ENCODE results near the gene GPAM.

The GPAM gene

GRCh38 chr10:112141292-112141691 lies 42.3 kb downstream of the GPAM start:
- Mint-ChIP-seq H3K27me3 (ENCODE audit: low read depth) (peaks cover 9% of the 10 kb centered on the region), H3K27ac (no peak overlapping the region), H3K9me3 (no peaks in the 10 kb centered on the region), H3K36me3 (ENCODE audit: low read depth) (no peaks in the 10 kb centered on the region), H3K4me1 (ENCODE audit: low read depth) (peaks cover 6% of the 10 kb centered on the region), H3K4me3 (no peak overlapping the region)

GRCh38 chr10:112140110-112140970 lies 43.2 kb downstream of the GPAM start:
- no peaks in the 10 kb centered on the region for H3K9me3 Mint-ChIP-seq
- peaks cover 6% of the 10 kb centered on the region for H3K4me1 Mint-ChIP-seq (ENCODE audit: low read depth)
- peaks cover 9% of the 10 kb centered on the region for H3K27me3 Mint-ChIP-seq (ENCODE audit: low read depth)
- H3K27ac Mint-ChIP-seq, result no peak overlapping the region
- no peak overlapping the region for H3K4me3 Mint-ChIP-seq
- no peaks in the 10 kb centered on the region for H3K36me3 Mint-ChIP-seq (ENCODE audit: low read depth)

- Mint-ChIP-seq H3K4me3 (no peak overlapping the region), H3K27ac (no peak overlapping the region), H3K27me3 (ENCODE audit: low read depth) (peaks cover 9% of the 10 kb centered on the region), H3K4me1 (ENCODE audit: low read depth) (peaks cover 6% of the 10 kb centered on the region), H3K36me3 (ENCODE audit: low read depth) (no peaks in the 10 kb centered on the region), H3K9me3 (no peaks in the 10 kb centered on the region)
Measured at GRCh38 chr10:112139176-112139575, 44.4 kb downstream of the GPAM start.

GRCh38 chr10:112137154-112137987 lies 46.2 kb downstream of the GPAM start:
- Mint-ChIP-seq H3K4me1 (ENCODE audit: low read depth) (peaks cover 6% of the 10 kb centered on the region), H3K27ac (no peak overlapping the region), H3K4me3 (no peak overlapping the region), H3K36me3 (ENCODE audit: low read depth) (no peaks in the 10 kb centered on the region), H3K27me3 (ENCODE audit: low read depth) (peaks cover 9% of the 10 kb centered on the region), H3K9me3 (no peaks in the 10 kb centered on the region)

- Mint-ChIP-seq H3K27me3 (ENCODE audit: low read depth) (peaks cover 9% of the 10 kb centered on the region), H3K4me1 (ENCODE audit: low read depth) (peaks cover 6% of the 10 kb centered on the region), H3K4me3 (no peak overlapping the region), H3K9me3 (no peaks in the 10 kb centered on the region), H3K36me3 (ENCODE audit: low read depth) (no peaks in the 10 kb centered on the region), H3K27ac (no peak overlapping the region)
Measured at GRCh38 chr10:112136486-112137153, 46.9 kb downstream of the GPAM start.

GRCh38 chr10:112135604-112136003 lies 48.0 kb downstream of the GPAM start:
- Mint-ChIP-seq H3K27me3 (ENCODE audit: low read depth) (peaks cover 9% of the 10 kb centered on the region), H3K9me3 (no peaks in the 10 kb centered on the region), H3K4me1 (ENCODE audit: low read depth) (peaks cover 6% of the 10 kb centered on the region), H3K4me3 (no peak overlapping the region), H3K27ac (no peak overlapping the region), H3K36me3 (ENCODE audit: low read depth) (no peaks in the 10 kb centered on the region)

GRCh38 chr10:112132435-112132834 lies 51.1 kb downstream of the GPAM start:
- H3K27me3 Mint-ChIP-seq (ENCODE audit: low read depth), result peaks cover 4% of the 10 kb centered on the region

GRCh38 chr10:112131996-112132395 lies 51.6 kb downstream of the GPAM start:
- Mint-ChIP-seq H3K27ac (no peak overlapping the region), H3K36me3 (ENCODE audit: low read depth) (no peaks in the 10 kb centered on the region), H3K4me3 (no peak overlapping the region), H3K27me3 (ENCODE audit: low read depth) (peaks cover 4% of the 10 kb centered on the region), H3K9me3 (no peaks in the 10 kb centered on the region), H3K4me1 (ENCODE audit: low read depth) (no peaks in the 10 kb centered on the region)

More at GRCh38 chr10:112132435-112132834, 51.1 kb downstream of the GPAM start:
- Mint-ChIP-seq H3K27ac (no peak overlapping the region), H3K36me3 (ENCODE audit: low read depth) (no peaks in the 10 kb centered on the region), H3K4me3 (no peak overlapping the region), H3K9me3 (no peaks in the 10 kb centered on the region), H3K4me1 (ENCODE audit: low read depth) (no peaks in the 10 kb centered on the region)

GRCh38 chr10:112131346-112131745 lies 52.2 kb downstream of the GPAM start:
- no peak overlapping the region for H3K27ac Mint-ChIP-seq
- H3K4me1 Mint-ChIP-seq (ENCODE audit: low read depth), result no peaks in the 10 kb centered on the region
- H3K36me3 Mint-ChIP-seq (ENCODE audit: low read depth), result no peaks in the 10 kb centered on the region
- peaks cover 4% of the 10 kb centered on the region for H3K27me3 Mint-ChIP-seq (ENCODE audit: low read depth)
- H3K9me3 Mint-ChIP-seq, result no peaks in the 10 kb centered on the region
- H3K4me3 Mint-ChIP-seq, result no peak overlapping the region

- H3K4me1 Mint-ChIP-seq (ENCODE audit: low read depth), result no peaks in the 10 kb centered on the region
- no peaks in the 10 kb centered on the region for H3K36me3 Mint-ChIP-seq (ENCODE audit: low read depth)
Measured at GRCh38 chr10:112126901-112127300, 56.7 kb downstream of the GPAM start.

GRCh38 chr10:112126172-112126571 lies 57.4 kb downstream of the GPAM start:
- no peaks in the 10 kb centered on the region for H3K36me3 Mint-ChIP-seq (ENCODE audit: low read depth)
- no peaks in the 10 kb centered on the region for H3K9me3 Mint-ChIP-seq
- H3K27me3 Mint-ChIP-seq (ENCODE audit: low read depth), result peaks cover 12% of the 10 kb centered on the region
- H3K4me1 Mint-ChIP-seq (ENCODE audit: low read depth), result no peaks in the 10 kb centered on the region
- H3K4me3 Mint-ChIP-seq, result no peak overlapping the region
- H3K27ac Mint-ChIP-seq, result no peak overlapping the region

More at GRCh38 chr10:112126901-112127300, 56.7 kb downstream of the GPAM start:
- H3K27me3 Mint-ChIP-seq (ENCODE audit: low read depth), result peaks cover 12% of the 10 kb centered on the region
- H3K27ac Mint-ChIP-seq, result no peak overlapping the region
- no peaks in the 10 kb centered on the region for H3K9me3 Mint-ChIP-seq
- no peak overlapping the region for H3K4me3 Mint-ChIP-seq

GRCh38 chr10:112124866-112125265 lies 58.7 kb downstream of the GPAM start:
- H3K27ac Mint-ChIP-seq, result no peak overlapping the region
- H3K4me3 Mint-ChIP-seq, result no peak overlapping the region
- H3K36me3 Mint-ChIP-seq (ENCODE audit: low read depth), result no peaks in the 10 kb centered on the region
- H3K9me3 Mint-ChIP-seq, result no peaks in the 10 kb centered on the region
- H3K4me1 Mint-ChIP-seq (ENCODE audit: low read depth), result no peaks in the 10 kb centered on the region
- H3K27me3 Mint-ChIP-seq (ENCODE audit: low read depth), result peaks cover 12% of the 10 kb centered on the region

GRCh38 chr10:112122827-112123226 lies 60.7 kb downstream of the GPAM start:
- Mint-ChIP-seq H3K4me3 (no peak overlapping the region), H3K4me1 (ENCODE audit: low read depth) (no peaks in the 10 kb centered on the region), H3K9me3 (no peaks in the 10 kb centered on the region), H3K36me3 (ENCODE audit: low read depth) (no peaks in the 10 kb centered on the region), H3K27me3 (ENCODE audit: low read depth) (peaks cover 8% of the 10 kb centered on the region), H3K27ac (no peak overlapping the region)

- H3K4me3 Mint-ChIP-seq, result no peak overlapping the region
- peaks cover 8% of the 10 kb centered on the region for H3K27me3 Mint-ChIP-seq (ENCODE audit: low read depth)
- no peaks in the 10 kb centered on the region for H3K9me3 Mint-ChIP-seq
- no peak overlapping the region for H3K27ac Mint-ChIP-seq
- no peaks in the 10 kb centered on the region for H3K36me3 Mint-ChIP-seq (ENCODE audit: low read depth)
- H3K4me1 Mint-ChIP-seq (ENCODE audit: low read depth), result no peaks in the 10 kb centered on the region
Measured at GRCh38 chr10:112120491-112120890, 63.1 kb downstream of the GPAM start.
